GM21515 (cell line): Measurements from ENCODE around the gene COL27A1.
"Not testable (repeated sequence)": the region's sequence is repeated elsewhere in the genome, so short reads cannot be mapped to it uniquely, and the experiment has no call there.

Source experiments
- ATAC-seq: cut with Tn5 transposase; IDR thresholded peaks from one replicate; pipeline ENCODE4 v1.9.1; 2021; ENCODE audit not compliant: unreplicated experiment

The COL27A1 gene

DNA sequence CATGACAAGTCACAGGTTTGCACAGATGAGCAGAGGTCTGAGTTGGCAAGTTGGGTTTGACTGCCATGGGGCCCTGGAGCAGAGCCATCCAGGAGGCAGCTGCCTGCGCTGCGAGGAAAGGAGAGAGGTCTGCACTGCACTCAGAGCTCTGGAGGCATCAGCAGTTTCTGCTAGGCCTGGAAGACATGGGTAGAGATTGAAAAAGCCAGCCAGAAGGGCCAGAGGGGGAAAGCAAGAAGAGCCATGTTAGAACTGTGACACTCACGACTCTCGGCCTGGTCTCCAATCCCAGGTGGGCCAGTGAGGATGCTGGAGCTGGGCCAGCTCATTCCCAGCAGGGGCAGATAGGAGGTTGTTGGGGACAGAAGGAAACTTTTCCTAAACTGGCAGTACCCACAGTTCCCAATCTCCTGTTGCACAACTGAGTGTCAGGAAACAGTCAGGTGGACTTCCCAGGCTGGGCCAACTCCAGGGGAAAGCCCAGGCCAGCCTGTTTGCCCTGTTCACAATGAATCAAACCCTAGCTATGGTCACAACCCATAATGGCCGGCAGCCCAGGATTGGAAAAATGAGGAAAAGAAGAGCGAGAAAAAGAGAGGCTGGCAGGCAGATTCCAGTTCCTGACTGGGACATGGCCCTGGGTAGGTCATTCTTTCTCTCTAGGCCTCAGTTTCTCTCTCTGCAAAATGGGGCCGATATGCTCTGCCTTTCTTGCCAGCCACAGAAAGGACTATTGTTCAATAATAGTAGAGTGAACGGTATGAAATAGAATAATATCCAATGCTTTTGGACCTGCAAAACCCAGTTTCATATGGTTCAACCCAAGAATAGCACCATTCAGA lies 159.8 kb downstream of the COL27A1 start:
- no peak for ATAC-seq

DNA sequence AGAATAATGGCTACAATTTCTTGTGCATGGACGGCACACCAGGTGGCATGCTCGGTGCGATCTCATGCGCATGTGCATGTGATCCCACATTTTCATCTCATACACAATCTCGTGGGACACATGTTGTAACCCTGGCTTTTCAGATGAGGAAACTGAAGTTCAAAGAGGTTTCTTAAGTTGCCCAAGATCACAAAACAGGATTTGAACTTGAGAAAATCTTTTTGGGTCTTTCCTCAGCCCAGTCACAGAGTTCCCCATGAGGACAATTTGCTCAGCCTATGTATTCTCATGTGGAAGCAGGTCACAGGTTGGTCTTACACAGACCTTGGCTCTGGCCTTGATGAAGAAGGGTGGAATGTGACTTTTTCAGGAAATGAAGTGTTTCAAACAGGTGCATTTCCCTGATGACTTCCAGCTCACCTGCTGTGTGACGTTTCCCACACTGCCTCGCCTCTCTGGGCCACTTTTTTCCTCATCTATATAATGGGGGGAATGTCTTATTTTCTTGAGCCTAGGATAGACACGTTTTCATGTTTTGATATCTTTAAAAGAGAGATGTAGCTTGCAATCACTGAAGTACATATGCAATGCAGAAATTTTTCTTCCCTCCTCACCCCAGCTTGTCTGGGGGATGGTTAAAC lies 160.5 kb downstream of the COL27A1 start:
- ATAC-seq, result no peak

DNA sequence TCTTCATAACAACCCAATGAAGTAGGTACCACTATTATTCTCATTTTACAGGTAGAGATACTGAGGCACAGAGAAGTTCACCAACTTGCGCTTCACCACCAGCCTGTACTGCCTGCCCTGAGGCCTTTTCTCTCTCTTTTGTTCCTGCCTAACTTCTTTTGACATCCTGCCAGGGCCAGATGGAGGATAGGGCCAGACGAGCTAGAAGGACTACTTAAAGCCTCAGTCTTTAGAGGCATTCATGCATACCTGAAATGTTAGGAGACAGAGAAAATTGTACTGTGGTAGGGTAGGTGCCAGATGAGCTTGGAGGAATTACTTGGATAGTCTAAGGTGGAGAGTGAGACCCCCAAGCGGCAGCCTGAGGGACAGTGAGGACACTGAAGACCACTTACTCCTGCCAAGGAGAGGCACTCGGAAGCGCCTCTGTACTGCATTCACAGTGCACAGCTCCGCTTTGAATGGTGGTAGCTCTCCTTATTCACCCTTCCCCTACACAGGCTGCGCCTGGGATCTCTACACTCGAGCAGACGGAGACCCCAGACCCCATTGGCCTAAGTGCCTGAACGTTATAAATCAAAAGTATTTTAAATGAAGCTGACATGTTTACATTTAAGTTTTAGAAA lies 161.4 kb downstream of the COL27A1 start:
- no peak for ATAC-seq

DNA sequence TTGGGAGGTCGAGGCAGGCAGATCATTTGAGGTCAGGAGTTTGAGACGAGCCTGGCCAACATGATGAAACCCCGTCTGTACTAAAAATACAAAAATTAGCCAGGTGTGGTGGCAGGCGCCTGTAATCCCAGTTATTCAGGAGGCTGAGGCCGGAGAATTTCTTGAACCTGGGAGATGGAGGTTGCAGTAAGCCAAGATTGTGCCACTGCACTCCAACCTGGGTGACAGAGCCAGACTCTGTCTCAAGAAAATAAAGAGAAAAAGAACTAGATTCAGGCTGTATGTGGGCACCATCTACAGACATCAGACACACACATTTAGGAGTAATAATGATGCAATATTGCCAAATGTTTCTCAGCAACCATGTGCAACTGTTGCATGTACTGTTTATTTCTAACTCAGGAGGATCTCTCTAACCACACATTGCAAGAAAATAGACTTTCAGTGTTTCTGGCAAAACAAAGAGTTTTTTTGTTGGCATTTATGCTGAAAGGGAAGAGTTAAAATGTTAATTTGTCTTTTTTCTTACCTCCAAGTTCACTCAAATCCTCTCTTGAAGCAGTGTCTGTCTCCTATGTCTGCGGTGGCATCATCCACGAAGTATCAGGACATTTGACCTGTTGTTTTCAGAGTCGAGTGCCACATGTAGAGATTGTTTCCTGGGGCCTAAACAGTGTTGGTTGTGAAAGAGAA lies 162.5 kb downstream of the COL27A1 start:
- no peak for ATAC-seq

DNA sequence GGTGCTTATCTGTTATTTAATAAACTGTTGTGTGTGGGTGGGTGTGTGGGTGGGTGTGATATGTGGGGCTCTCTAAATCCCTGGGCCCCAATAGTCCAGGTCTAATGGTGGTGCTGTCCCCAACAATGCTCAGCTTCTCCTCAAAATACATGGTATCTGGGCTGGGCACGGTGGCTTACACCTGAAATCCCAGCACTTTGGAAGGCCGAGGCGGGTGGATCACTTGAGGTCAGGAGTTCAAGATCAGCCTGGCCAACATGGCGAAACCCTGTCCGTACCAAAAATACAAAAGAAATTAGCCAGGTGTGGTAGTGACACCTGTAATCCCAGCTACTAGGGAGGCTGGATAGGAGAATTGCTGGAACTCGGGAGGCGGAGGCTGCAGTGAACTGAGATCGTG lies 163.1 kb downstream of the COL27A1 start:
- no peak for ATAC-seq

DNA sequence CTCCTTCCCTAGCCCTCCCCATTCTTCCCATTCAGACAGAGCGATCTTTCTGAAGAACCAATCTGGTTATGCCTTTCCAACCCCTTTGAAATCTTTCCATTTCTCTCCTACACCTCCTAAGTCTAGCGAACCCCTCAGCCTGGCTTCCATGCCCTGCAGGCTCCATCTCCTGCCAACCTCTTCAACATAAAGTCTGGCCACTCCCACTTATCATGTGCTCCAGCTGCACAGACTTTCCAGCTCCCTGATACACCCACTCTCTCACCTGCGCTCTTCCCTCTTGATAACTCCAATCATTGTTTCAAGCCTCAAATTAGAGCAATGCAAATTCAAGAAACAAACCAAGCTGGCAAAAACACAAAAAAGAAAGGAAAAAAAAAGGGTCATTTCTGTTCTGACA lies 163.8 kb downstream of the COL27A1 start:
- ATAC-seq, result no peak

DNA sequence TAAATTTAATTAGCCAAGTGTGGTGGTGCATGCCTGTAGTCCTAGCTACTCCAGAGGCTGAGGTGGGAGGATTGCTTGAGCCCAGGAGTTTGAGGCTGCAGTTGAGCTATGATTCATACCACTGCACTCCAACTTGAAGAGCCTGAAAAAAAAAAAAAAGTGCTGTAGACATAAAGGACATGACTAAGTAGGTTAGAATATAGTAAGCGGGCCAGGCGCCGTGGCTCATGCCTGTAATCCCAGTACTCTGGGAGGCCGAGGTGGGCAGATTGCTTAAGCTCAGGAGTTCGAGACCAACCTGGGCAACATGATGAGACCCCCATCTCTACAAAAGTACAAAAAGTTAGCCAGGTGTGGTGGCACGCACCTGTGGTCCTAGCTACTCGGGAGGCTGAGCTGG lies 165.4 kb downstream of the COL27A1 start:
- not testable (repeated sequence) for ATAC-seq

DNA sequence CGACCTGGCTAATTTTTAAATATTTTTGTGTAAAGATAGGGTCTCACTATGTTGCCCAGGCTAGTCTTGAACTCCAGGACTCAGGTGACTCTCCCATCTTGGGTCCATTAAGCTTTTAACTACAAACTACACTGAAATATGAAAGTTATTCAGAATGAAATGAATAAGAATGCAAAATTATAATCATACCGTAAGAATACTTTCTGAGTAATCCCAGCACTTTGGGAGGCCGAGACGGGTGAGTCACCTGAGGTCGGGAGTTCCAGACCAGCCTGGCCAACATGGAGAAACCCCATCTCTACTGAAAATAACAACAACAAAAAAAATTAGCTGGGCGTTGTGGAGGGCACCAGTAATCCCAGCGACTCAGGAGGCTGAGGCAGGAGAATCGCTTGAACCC lies 166.4 kb downstream of the COL27A1 start:
- no peak for ATAC-seq

DNA sequence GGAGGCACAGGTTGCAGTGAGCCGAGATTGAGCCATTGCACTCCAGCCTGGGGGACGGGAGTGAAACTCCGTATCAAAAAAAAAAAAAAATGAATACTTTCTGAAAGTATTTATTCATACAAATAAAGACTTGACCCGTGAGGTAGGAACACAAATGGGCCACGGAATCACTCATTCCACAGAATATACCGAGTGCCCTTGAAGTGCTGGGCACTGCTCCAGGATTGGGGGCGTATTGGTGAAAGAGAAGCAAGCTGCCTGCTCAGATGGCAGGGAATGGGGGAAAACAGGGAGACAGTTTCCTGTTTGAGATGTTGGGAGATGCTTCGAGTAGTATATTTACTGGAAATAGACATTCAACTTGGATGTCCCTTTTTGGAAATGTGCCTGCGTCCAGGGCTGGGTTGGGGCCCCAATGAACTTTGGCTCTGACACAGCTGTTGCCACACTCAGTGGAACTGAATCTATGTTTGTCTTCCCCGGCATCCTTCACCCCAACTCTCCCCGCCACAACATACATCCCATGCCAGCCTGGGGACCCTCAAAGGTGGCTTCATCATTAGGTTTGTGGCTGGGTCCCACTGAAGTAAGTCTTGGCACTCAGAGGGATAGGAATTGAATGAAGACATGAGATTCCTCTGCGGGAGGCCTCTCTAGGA lies 167.0 kb downstream of the COL27A1 start:
- not testable (repeated sequence) for ATAC-seq

DNA sequence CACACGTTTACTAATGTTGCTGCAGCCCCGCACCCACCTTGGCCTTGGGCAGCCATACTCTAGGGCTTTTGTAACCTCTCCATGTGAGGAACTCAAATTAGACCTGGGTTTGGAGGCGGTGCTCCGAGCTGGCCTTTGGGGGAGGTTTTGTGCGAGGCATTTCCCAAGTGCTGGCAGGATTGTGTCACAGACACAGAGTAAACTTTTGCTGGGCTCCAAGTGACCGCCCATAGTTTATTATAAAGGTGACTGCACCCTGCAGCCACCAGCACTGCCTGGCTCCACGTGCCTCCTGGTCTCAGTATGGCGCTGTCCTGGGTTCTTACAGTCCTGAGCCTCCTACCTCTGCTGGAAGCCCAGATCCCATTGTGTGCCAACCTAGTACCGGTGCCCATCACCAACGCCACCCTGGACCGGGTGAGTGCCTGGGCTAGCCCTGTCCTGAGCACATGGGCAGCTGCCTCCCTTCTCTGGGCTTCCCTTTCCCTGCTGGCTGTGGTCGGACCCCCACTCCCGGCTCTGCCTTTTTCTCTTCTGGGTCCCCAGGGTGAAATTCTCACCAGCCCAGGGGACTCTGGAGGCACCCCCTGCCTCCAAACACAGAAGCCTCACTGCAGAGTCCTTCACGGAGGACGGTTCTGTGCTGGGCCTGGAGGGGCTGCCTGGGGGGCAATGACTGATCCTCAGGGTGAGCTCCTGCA lies 167.6 kb downstream of the COL27A1 start, which contains the start of gene ORM1:
ORM1 (plus strand) TSS at position 268 of the 701 bp plus-strand sequence; CDS start at position 304, 36 bp downstream.
- not testable (repeated sequence) for ATAC-seq

DNA sequence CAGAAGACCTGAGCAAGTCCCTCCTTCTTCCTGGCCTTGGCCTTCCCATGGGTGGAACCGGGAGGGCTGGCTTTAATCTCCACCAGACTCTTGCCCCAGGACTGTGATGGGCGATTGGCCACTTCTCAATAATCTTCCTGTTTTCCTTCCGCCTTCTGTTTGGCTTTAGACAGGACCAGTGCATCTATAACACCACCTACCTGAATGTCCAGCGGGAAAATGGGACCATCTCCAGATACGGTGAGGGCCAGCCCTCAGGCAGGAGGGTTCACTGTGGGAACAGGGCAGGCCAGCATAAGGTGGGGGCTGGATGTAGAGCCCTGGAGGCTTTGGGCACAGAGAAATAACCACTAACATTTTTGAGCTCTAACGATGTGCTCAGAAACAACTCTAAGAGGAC lies 168.5 kb downstream of the COL27A1 start:
- ATAC-seq, result not testable (repeated sequence)

DNA sequence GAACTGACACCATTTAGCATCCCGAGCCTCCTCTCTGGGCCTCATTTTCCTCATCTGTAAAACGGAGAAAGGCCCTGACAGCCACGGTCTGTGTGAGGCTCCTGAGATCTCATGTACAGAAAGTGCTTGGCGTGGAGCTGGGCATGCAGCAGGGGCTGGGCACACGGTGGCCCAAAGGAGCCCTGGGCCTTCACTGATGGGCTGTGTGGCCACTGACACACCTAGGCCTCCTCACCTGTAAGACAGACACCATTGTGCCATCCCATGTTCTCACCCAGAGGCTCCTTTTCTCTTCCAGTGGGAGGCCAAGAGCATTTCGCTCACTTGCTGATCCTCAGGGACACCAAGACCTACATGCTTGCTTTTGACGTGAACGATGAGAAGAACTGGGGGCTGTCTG lies 169.2 kb downstream of the COL27A1 start:
- no peak for ATAC-seq

DNA sequence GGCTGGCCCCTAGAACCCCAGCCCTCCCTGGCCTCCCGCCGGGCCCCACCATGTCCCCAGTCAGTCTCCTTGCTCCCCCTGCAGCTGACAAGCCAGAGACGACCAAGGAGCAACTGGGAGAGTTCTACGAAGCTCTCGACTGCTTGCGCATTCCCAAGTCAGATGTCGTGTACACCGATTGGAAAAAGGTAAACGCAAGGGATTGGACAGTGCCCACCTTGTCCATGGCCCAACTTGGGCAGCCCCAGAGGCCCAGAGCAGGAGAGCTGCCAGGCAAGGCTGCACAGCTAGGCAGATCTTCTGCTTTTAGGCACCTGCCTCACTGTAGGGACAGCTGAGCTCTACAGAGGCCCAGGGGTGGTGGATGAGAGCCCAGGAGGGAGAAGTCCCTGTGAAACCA lies 169.6 kb downstream of the COL27A1 start:
- ATAC-seq, result not testable (repeated sequence)

DNA sequence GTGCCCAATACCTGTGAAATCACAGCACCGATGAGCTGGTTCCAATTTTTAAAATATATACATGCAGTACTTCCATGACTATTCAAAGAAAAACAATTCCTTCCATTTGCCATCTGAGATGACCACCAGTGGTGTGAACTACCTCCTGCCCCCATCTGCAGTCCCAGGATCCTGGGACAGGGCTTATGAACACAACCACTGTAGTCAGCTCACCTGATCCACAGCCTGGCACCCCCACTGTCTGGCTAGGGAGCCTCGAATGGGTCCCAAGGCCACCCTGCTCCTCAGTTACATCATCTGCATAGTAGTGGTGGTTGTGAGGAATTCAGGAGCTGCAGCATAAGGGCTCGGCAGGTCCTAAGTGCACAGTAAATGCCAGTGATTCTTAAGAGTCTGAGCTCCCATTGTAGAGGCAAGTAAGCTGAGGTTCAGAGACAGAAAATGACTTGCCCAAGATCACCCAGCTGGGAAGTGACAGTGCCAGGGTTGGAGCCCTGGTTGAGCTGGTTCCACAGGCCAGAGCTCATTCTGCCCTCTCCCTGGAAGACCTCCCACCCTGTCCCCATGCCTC lies 170.4 kb downstream of the COL27A1 start:
- ATAC-seq, result not testable (repeated sequence)

DNA sequence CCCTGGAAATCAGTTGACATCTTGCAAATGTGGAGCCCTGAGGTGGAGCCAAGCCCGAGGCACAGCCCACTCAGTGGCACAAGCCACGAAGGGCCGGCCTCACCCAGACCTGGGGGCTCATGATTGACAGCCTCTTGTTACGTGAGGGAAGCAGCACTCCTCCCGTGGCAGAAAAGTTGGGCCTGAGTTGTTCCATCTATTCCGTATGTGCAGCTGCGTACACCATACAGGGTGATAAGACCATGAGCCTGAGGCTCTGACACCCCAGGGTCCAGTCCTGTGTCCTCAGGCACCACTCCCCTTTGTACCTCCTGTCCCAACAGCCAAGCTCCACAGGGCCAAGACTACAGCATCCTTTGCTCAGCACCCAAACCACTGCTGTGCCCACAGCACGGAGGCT lies 172.4 kb downstream of the COL27A1 start:
- ATAC-seq, result no peak

DNA sequence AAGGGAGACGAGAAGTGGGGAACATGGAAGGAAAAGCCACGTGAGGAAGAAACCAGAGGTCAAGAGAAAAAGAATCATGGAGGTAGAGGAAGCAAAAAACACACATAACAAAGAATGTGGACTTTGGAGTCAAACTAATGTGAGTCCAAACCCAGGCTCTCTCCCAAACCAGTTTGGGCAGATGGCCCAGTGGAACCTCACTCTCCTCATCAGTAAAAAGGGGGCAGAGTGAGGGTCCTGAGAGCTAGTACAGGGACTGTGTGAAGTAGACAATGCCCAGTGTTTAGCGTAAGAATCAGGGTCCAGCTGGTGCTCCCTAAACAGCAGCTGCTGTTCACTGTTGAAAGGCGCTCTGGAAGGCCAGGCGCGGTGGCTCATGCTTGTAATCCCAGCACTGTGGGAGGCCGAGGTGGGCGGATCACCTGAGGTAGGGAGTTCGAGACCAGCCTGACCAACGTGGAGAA lies 173.1 kb downstream of the COL27A1 start:
- ATAC-seq, result not testable (repeated sequence)

DNA sequence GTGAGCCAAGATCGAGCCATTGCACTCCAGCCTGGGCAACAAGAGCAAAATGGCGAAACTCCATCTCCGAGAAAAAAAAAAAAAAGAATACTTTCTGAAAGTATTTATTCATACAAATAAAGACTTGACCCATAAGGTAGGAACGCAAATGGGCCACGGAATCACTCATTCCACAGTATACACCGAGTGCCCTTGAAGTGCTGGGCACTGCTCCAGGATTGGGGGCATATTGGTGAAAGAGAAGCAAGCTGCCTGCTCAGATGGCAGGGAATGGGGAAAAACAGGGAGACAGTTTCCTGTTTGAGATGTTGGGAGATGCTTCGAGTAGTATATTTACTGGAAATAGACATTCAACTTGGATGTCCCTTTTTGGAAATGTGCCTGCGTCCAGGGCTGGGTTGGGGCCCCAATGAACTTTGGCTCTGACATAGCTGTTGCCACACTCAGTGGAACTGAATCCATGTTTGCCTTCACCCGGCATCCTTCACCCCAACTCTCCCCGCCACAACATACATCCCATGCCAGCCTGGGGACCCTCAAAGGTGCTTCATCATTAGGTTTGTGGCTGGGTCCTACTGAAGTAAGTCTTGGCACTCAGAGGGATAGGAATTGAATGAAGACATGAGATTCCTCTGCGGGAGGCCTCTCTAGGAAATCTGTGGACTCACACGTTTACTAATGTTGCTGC lies 173.7 kb downstream of the COL27A1 start:
- ATAC-seq, result not testable (repeated sequence)

DNA sequence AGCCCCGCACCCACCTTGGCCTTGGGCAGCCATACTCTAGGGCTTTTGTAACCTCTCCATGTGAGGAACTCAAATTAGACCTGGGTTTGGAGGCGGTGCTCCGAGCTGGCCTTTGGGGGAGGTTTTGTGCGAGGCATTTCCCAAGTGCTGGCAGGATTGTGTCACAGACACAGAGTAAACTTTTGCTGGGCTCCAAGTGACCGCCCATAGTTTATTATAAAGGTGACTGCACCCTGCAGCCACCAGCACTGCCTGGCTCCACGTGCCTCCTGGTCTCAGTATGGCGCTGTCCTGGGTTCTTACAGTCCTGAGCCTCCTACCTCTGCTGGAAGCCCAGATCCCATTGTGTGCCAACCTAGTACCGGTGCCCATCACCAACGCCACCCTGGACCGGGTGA lies 174.3 kb downstream of the COL27A1 start, which contains the start of gene ORM2:
ORM2 (plus strand) TSS at position 245 of the 398 bp plus-strand sequence; CDS start at position 281, 36 bp downstream.
- ATAC-seq, result not testable (repeated sequence)

DNA sequence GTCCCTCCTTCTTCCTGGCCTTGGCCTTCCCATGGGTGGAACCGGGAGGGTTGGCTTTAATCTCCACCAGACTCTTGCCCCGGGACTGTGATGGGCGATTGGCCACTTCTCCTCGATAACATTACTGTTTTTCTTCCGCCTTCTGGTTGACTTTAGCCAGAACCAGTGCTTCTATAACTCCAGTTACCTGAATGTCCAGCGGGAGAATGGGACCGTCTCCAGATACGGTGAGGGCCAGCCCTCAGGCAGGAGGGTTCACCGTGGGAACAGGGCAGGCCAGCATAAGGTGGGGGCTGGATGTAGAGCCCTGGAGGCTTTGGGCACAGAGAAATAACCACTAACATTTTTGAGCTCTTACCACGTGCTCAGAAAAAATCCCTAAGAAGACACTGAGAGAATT lies 175.3 kb downstream of the COL27A1 start:
- ATAC-seq, result no peak
